MG63 (cell line): ENCODE measurements around the gene CDX1. TPM values are rescaled to one million over a fixed set of nuclear protein-coding genes. Genes with fewer than 3 reads are reported as not detected.

Source experiments
- DNase-seq: peaks from one replicate; pipeline ENCODE4 v3.0.0-alpha.2; 2020
- H3K27me3 ChIP-seq: fragments of 250-450 bp; sonication (Bioruptor Pico); 2 replicates; pipeline ENCODE4 v1.5.1; 2020; ENCODE audit warnings: mild to moderate bottlenecking, moderate library complexity
- H3K36me3 ChIP-seq: fragments of 250-450 bp; sonication (Bioruptor Pico); 2 replicates; pipeline ENCODE4 v1.5.1; 2020; ENCODE audit warnings: mild to moderate bottlenecking, moderate library complexity
- H3K4me3 ChIP-seq: fragments of 250-450 bp; sonication (Bioruptor Pico); 2 replicates; pipeline ENCODE4 v1.5.1; 2020; ENCODE audit warnings: mild to moderate bottlenecking, moderate library complexity
- H3K9me3 ChIP-seq: fragments of 250-450 bp; sonication (Bioruptor Pico); 2 replicates; pipeline ENCODE4 v1.5.1; 2020; ENCODE audit warnings: mild to moderate bottlenecking, moderate library complexity
- total RNA-seq: library from RNA; depleted of rRNA; stranded (reverse); fragments of >200 nt; shearing (Covaris generic); gene quantifications from 2 replicates; pipeline ENCODE4 v1.2.3, GENCODE V29; 2014; ENCODE audit warnings: low replicate concordance

Gene CDX1
- total RNA-seq, 1 experiment from 2014 or later, result 0.07 TPM

DNA sequence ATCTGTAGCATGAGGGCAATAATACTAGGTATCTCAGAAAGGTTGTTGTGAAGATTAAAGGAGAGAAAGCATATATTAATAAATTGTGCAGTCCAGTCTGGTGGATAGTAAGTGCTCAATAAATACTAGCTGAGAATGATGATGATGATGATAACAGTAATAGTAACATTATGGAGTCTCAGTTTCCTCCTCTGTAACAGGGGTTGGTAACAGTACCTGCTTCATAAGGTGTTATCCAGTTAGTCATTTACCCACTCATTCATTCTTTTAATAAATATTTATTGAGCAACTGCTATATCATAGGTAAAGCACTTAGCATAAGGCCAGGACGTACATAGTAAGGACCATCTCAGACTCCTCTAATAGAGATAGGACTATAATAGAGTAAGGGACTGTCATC lies 30.9 kb downstream of the CDX1 start:
- H3K27me3 ChIP-seq, result no peaks in the 10 kb centered on the region
- no peaks in the 10 kb centered on the region for H3K9me3 ChIP-seq
- no peak for DNase-seq
- no peak overlapping the region for H3K4me3 ChIP-seq
- no peaks in the 10 kb centered on the region for H3K36me3 ChIP-seq

DNA sequence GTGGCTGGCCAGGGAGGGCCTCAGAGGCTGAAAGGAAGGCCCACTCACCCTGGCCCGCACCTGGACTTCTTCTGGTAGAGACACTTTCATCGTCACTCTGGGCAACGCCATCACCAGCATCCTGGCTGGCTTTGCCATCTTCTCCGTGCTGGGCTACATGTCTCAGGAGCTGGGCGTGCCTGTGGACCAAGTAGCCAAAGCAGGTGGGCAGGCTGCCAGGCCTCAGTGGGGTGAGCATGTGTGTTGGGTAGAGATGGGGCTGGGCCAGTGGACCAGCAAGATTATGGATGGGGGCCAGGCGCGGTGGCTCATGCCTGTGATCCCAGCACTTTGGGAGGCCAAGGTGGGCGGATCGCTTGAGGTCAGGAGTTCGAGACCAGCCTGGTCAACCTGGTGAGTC lies 35.9 kb downstream of the CDX1 start:
- DNase-seq, result peak; percentile 42
- no peaks in the 10 kb centered on the region for H3K27me3 ChIP-seq
- H3K9me3 ChIP-seq, result no peaks in the 10 kb centered on the region
- no peak overlapping the region for H3K4me3 ChIP-seq
- no peaks in the 10 kb centered on the region for H3K36me3 ChIP-seq

DNA sequence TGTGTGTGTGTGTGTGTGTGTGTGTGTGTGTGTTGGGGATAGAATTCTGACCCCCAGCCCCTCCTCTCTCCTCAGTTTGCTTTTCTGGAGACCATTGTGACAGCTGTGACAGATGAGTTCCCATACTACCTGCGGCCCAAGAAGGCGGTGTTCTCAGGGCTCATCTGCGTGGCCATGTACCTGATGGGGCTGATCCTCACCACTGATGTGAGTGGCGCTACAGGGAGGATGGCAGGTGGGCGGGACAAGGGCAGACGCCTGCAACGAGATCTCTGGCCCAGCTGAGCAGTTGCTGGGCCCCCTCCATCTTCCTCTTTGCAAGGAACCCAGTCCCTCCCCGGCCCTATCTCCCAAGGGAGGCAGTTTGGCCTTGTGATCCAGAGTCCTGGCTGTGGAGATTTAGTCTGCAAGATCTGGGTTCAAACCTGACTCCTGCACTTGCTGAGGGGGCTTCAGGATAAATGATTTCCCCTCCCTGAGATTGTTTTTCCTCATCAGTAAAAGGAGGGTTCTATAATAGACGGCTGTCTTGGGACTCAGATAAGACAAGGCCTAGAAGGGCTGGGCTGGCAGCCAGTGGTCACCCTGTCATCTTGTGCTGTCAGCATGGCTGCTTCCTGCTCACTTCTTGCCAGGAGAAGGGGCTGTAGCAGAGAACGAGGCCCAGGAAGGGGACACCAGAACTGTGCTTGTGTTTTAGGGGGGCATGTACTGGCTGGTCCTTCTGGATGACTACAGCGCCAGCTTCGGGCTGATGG lies 37.4 kb downstream of the CDX1 start:
- no peak for DNase-seq
- Histone ChIP-seq H3K9me3 (no peaks in the 10 kb centered on the region), H3K27me3 (no peaks in the 10 kb centered on the region), H3K36me3 (no peaks in the 10 kb centered on the region), H3K4me3 (no peak overlapping the region)

DNA sequence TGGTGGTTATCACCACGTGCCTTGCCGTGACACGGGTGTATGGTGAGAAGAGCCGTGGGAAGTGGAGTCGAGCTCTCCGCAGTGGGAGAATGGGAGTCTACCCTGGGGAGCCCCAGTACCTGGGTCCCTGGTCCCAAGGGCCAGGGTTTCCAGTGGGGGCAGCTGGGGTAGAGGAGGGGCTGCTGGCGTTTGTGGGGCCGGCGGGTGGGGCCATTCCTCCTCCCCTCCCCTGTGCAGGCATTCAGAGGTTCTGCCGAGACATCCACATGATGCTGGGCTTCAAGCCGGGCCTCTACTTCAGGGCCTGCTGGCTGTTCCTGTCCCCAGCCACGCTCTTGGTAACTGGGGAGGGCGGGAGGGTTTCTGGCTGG lies 38.0 kb downstream of the CDX1 start:
- Histone ChIP-seq H3K4me3 (no peak overlapping the region), H3K36me3 (no peaks in the 10 kb centered on the region), H3K27me3 (no peaks in the 10 kb centered on the region), H3K9me3 (no peaks in the 10 kb centered on the region)
- DNase-seq, result no peak

DNA sequence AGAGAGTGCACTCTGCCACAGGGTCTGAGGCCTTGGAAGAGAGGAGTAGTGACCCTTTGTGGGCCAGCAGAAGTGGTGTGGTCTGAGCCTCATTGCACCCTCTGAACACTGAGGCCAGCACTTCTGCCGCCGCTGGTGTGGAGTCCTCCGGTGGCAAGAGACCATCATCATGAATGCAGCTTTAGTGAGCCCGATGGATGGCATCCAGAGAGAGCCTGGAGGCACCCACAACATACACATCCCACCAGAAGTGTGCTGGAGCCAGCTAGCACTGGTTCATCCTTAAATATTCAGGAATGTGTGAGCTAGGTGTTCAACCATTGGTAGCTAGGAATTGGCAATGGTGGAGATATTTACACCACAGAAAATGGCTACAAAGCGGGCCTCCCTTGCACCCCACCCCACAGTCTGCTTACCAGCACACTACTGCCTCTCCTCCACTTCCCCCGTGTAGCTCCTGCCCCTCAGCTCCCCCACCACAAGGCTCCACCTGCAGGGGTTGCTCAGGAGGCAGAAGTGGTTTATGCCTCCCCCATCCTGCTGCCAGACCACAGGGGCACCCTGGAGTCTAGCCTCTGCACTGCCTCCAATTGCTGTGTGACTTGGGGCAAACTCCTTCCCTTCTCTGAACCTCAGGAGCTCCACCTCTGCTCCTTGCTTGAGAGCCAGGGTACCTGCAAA lies 39.7 kb downstream of the CDX1 start:
- H3K36me3 ChIP-seq, result no peaks in the 10 kb centered on the region
- H3K4me3 ChIP-seq, result no peak overlapping the region
- peak; percentile 62 for DNase-seq
- H3K9me3 ChIP-seq, result no peaks in the 10 kb centered on the region
- no peaks in the 10 kb centered on the region for H3K27me3 ChIP-seq

DNA sequence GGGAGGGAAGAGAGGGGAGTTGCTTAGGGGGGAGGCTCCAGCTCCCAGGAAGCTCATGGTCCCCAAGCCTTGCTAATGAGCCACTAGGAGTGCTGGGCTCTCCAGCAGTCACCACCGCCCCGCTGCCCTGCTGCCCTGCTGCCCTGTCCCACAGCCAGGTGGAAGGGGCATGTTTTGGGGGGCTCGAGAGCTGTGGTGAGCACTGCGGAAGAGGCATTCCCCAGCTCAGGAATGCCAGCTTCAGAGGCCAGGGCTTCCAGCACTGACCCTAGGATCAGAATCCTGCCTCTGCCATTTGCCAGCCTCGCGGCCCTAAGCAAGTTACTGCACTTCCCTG lies 40.2 kb downstream of the CDX1 start:
- H3K4me3 ChIP-seq, result no peak overlapping the region
- no peaks in the 10 kb centered on the region for H3K36me3 ChIP-seq
- no peaks in the 10 kb centered on the region for H3K9me3 ChIP-seq
- no peak for DNase-seq
- H3K27me3 ChIP-seq, result no peaks in the 10 kb centered on the region

DNA sequence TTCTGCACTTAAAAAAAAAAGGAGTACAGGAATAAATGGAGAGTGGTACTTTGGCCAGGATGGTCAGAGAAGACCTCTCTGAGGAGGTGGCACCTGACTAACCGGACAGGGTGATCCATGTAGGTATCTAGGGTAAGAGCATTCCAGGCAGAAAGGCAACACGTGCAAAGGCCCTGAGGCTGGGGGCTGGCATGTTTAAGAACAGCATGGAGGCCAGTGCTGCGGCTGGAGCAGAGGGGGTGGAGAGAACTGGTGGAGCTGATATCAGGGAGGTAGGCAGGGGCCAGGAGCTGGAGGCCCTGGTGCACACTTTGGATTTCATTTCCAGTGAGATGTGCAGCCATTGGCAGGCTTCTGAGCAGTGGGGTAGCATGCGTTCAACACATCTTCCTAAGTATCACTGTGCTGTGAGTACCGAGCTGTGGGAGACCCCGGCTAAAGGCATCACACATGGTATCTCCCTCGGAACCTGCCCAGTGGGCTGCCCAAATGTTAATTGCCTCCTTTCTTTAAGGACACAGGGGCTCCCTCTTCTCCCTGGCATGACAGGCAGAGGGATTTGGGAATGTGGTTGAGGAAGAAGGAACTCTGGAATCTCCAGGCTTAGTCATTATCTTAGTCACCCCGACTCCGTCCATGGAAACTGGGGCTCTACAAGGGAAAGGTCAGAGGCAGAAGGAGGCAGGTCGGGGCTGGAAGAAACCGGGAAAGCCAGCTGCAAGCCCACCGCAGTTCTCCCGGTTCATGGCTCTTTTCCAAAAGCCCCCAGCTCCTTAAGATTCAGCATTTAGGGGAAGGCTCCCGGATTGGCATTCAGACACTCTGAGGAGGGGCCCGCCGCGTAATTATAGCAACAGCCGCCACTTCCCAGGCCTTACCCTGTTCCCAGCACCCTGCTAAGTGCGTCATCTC lies 41.9 kb downstream of the CDX1 start:
- peak; percentile 73 for DNase-seq
- Histone ChIP-seq H3K36me3 (no peaks in the 10 kb centered on the region; the same call in 1 of the 2 replicates), H3K4me3 (no peak overlapping the region), H3K27me3 (no peaks in the 10 kb centered on the region), H3K9me3 (no peaks in the 10 kb centered on the region)

DNA sequence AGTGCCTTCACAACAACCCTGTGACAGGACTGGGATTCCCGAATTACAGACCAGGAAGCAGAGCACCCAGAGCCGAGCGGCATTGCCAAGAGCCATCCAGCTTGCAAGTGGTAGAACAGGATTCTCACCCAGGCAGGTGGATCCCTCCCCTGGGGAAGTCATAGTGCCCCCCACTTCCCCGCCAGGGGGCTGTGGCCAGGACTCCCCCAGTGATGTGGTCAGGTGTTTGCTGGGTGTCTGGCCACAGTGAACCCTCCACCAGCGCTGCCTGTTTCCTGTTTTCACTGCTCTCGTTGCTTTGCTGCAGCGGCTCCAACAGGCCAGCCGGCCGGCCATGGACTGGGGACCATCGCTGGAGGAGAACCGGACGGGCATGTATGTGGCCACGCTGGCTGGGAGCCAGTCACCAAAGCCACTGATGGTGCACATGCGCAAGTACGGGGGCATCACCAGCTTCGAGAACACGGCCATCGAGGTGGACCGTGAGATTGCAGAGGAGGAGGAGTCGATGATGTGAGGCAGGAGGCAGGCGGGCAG lies 42.6 kb downstream of the CDX1 start:
- H3K4me3 ChIP-seq, result no peak overlapping the region
- H3K9me3 ChIP-seq, result no peaks in the 10 kb centered on the region
- no peak for DNase-seq
- H3K36me3 ChIP-seq, result no peaks in the 10 kb centered on the region; the same call in 1 of the 2 replicates
- no peaks in the 10 kb centered on the region for H3K27me3 ChIP-seq

DNA sequence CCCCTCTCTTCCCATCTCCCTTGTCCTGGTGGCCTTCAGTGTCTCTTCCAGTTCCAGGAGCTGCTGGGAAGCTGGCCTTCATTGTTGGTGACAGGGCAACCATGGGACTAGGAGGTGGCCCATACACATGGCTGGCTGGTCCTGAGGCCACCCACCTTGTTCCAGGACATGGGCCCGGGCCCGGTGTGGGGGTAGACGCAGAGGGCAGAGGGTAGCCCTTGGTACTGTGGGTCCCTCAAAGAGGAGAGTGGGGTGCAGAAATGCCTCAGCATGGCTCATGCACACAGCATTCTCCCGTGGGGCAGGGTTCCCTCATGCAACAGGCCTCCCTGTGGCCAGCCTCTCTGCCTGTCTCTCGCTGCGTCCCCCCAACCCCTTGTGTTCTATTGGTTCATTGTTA lies 44.1 kb downstream of the CDX1 start:
- Histone ChIP-seq H3K36me3 (no peaks in the 10 kb centered on the region; the same call in 1 of the 2 replicates), H3K9me3 (no peaks in the 10 kb centered on the region), H3K27me3 (no peaks in the 10 kb centered on the region), H3K4me3 (no peak overlapping the region)
- no peak for DNase-seq

DNA sequence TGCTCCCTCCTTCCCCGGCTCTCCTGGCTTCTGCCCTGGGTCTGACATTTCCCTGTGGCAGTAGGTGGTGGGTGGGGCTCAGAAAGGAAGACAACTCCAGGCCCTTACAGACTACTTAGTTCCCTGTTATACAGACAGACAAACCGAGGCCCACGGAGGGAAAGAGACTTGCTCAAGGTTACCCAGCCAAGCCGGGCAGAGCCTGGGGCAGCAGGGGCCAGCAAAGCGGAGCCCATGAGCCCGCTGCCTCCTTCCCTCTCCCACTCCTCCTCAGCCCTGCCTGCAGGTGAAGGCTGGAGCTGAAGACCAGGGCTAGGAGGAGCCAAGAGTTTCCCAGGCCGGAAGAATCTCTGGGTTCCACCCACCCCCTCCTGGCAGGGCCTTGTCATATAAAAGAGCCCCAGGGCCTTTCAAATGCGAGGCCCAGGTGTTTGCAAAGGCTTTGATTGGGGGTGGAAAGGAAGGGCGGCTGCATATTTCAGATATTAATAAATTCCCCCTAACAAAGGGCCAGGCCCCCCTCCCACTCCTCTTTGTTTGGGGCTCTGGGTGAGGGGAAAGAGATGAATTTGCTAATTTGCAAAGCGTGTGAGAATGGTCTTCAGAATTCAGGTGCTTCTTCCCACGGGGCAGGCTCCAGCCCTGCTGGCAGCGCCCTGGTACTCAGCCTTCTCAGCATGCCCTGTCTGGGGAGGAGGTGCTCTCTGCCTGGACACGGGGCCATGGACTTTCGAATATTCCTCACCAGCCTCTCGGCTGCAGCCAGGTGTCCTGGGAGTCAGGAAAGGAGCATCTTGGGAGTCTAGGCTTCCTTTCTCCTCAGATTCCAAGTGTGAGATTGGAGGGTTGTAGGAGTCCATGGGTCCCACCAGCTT lies 44.8 kb downstream of the CDX1 start:
- H3K36me3 ChIP-seq, result no peaks in the 10 kb centered on the region; the same call in 1 of the 2 replicates
- no peaks in the 10 kb centered on the region for H3K9me3 ChIP-seq
- H3K27me3 ChIP-seq, result no peaks in the 10 kb centered on the region
- no peak for DNase-seq
- H3K4me3 ChIP-seq, result no peak overlapping the region

DNA sequence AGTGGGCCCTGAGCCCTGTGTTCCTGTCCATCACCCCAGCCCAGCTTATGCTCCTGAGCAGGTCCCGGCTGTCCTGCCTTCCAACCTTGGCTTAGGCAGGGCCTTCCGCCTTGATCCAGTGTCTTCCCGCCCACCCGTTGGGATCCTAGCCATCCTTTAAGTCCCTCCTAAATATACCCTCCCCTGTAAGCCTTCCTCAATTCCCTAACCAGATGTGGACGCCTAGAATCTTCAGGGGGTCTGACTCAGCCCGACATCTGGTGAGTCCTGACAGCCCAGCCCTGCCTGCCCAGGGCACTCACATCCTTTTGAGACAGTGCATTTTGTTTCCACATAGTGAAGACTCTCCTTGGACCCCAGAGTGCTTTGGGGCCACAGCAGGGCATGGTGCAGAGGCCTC lies 47.0 kb downstream of the CDX1 start:
- peak; percentile 99 for DNase-seq
- Histone ChIP-seq H3K9me3 (no peaks in the 10 kb centered on the region), H3K4me3 (no peak overlapping the region), H3K36me3 (no peaks in the 10 kb centered on the region; the same call in 1 of the 2 replicates), H3K27me3 (no peaks in the 10 kb centered on the region)

DNA sequence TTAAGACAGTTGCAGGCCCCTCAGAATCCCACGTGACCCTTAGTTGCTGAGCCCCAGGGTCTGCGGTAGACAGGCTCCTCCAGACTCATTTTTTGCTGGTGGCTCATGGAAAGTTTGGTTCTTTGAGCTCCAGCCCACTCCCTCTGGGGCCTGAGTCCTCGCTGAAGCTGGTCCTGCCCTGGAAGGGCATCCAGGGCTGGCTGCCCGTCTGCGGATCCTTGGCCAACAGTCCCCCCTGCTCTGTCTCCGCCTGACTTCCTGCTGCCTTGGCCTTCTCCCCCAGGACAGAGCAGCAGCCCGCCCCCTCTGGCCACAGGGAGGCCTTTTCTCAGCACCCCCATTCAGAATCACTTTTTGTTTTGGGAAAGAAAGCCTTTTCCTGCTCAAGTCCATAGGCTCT lies 47.7 kb downstream of the CDX1 start:
- peak; percentile 99 for DNase-seq
- H3K9me3 ChIP-seq, result no peaks in the 10 kb centered on the region
- H3K4me3 ChIP-seq, result no peak overlapping the region
- no peaks in the 10 kb centered on the region for H3K27me3 ChIP-seq
- no peaks in the 10 kb centered on the region; the same call in 1 of the 2 replicates for H3K36me3 ChIP-seq

DNA sequence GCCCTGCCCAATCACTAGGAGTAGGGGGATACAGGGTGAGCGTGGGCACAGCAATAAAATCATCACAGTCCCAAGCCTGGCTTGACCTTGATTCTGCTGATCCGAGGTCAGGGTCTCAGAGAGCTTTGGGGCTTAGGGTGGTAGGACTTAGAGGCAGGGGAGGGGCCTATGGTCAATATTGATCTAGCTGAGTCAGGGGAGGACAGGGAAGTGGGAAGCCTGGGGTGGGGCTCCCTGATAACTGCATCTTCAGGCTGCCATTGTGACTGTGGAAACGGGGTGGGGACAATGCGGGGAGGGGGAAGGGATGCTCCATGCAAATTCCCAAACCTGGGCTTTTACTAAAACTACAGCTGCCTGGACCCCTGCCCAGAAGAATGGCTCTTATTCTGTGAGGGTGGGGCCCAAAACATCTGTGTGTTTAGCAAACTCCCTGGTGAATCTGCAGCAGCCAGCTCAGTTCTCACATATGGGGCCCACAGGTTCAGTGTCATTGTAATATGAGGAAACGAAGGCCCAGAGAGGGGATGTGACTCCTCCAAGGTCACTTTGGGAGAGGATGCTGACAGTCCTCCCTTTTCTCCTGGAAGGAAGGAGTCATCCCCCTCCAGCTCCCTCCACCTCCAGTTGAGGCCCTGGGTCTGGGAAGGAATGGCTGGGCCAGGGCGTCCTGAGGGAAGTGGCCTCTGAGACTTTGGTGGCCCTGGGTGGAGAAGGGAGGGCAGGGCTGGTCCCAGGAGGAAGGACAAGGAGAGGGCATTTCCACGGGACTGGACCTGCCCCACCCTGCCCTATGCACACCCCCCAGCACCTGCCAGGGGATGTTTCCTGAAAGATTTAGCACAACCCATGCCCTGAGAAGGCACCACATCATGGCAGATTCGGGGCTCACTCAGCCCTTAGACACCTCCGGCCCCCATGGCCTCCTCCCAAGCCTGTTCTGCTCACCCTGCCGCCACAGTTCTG lies 49.7 kb downstream of the CDX1 start:
- no peaks in the 10 kb centered on the region for H3K9me3 ChIP-seq
- H3K4me3 ChIP-seq, result no peak overlapping the region
- DNase-seq, result no peak
- no peaks in the 10 kb centered on the region for H3K27me3 ChIP-seq
- no peaks in the 10 kb centered on the region; the same call in 1 of the 2 replicates for H3K36me3 ChIP-seq

DNA sequence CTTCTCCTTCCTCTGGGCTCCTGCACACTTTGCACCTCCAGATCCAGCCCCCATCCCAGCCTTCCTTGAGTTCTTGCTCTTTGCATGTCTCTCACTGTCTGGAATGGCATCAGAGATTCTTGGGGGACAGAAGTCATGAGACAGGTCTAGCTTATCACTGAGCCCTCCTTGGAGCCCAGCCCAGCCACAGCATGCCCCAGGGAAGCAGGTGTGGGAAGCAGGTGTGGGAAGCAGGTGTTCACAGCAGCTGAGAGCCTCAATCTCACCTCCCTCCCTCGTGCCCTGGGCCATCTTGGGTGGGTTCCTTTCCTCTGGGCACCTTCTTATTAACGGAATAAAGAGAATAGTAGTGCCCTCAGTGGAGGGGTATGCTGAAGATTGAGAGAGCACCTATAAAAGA lies 50.5 kb downstream of the CDX1 start:
- H3K4me3 ChIP-seq, result no peak overlapping the region
- no peaks in the 10 kb centered on the region for H3K9me3 ChIP-seq
- no peaks in the 10 kb centered on the region for H3K27me3 ChIP-seq
- DNase-seq, result no peak
- H3K36me3 ChIP-seq, result no peaks in the 10 kb centered on the region; the same call in 1 of the 2 replicates
